ENCODE measurements around the gene APOBEC3H.
A peak's percentile ranks its signal among the peaks of the same experiment; 100 is the strongest.
"Not testable (repeated sequence)": the region's sequence is repeated elsewhere in the genome, so short reads cannot be mapped to it uniquely, and the experiment has no call there.

APOBEC3H gene

GRCh38 chr22:39097098-39098020 is at the start of gene APOBEC3H:
TSS of gene APOBEC3H (plus strand) at chr22:39097244. CDS start at chr22:39100279, 3,035 bp downstream.
- no peak for DNase-seq

- not testable (repeated sequence) for DNase-seq
These were observed 47.6 kb upstream of the APOBEC3H start for GRCh38 chr22:39049486-39049885.

- DNase-seq: not testable (repeated sequence)
These were observed 45.1 kb upstream of the APOBEC3H start for GRCh38 chr22:39051844-39052495.

- DNase-seq: no peak
These were observed 41.4 kb upstream of the APOBEC3H start for GRCh38 chr22:39055658-39056057.

GRCh38 chr22:39061290-39061689 is 35.8 kb upstream of the APOBEC3H start:
- not testable (repeated sequence) for DNase-seq

- DNase-seq: not testable (repeated sequence)
These were observed 35.1 kb upstream of the APOBEC3H start for GRCh38 chr22:39061951-39062350.

GRCh38 chr22:39063904-39064303 is 33.1 kb upstream of the APOBEC3H start:
- DNase-seq: not testable (repeated sequence)

- not testable (repeated sequence) for DNase-seq
These were observed 30.4 kb upstream of the APOBEC3H start for GRCh38 chr22:39066442-39067276.

GRCh38 chr22:39068033-39068785 is 28.8 kb upstream of the APOBEC3H start:
- DNase-seq: no peak

- no peak for DNase-seq
These were observed 26.9 kb upstream of the APOBEC3H start for GRCh38 chr22:39070186-39070585.

- DNase-seq: not testable (repeated sequence)
These were observed 24.5 kb upstream of the APOBEC3H start for GRCh38 chr22:39072581-39072981.

GRCh38 chr22:39073981-39074380 is 23.1 kb upstream of the APOBEC3H start:
- DNase-seq: no peak

- DNase-seq: not testable (repeated sequence)
These were observed 20.7 kb upstream of the APOBEC3H start for GRCh38 chr22:39076155-39077025.

- DNase-seq: peak in 1 of 2 experiments; percentile 25
These were observed 19.8 kb upstream of the APOBEC3H start, which contains the start of gene APOBEC3G for GRCh38 chr22:39077026-39077840. TSS of gene APOBEC3G (plus strand) at chr22:39077275. CDS start at chr22:39077362, 87 bp downstream.

- DNase-seq: not testable (repeated sequence)
These were observed 19.1 kb upstream of the APOBEC3H start for GRCh38 chr22:39077912-39078311.

GRCh38 chr22:39078329-39078728 is 18.7 kb upstream of the APOBEC3H start:
- no peak for DNase-seq

- DNase-seq: not testable (repeated sequence)
These were observed 17.9 kb upstream of the APOBEC3H start for GRCh38 chr22:39079054-39079637.

GRCh38 chr22:39080052-39080762 is 16.8 kb upstream of the APOBEC3H start:
- no peak for DNase-seq

GRCh38 chr22:39081016-39081415 is 16.0 kb upstream of the APOBEC3H start:
- DNase-seq: no peak
